DND-41 (cell line): ENCODE data around the gene COPS9.

Experiments used
- ATAC-seq: fragments of 200-7000 bp; cut with Tn5 transposase; 3 replicates; pipeline ENCODE4 v1.9.1; 2021; ENCODE audit warnings: low read depth; ENCODE audit not compliant: insufficient read depth
- DNase-seq: peaks from one replicate; pipeline ENCODE4 v3.0.0-alpha.2; 2020
- H2AFZ ChIP-seq: 2 replicates; pipeline ENCODE4 v1.6.0; 2012; ENCODE audit warnings: low read depth, low read length
- H3K27ac ChIP-seq: 2 replicates; pipeline ENCODE4 v1.5.1; 2012; ENCODE audit warnings: low read length, inconsistent platforms
- H3K27me3 ChIP-seq: fragments of 200-600 bp; sonication (generic); 2 replicates; pipeline ENCODE4 v1.6.0; 2012; ENCODE audit warnings: low read length, mild to moderate bottlenecking, inconsistent platforms; ENCODE audit not compliant: insufficient read depth, poor library complexity
- H3K36me3 ChIP-seq: 2 replicates; pipeline ENCODE4 v1.5.1; 2012; ENCODE audit warnings: low read length, inconsistent platforms; ENCODE audit not compliant: insufficient read depth
- H3K4me1 ChIP-seq: 2 replicates; pipeline ENCODE4 v1.5.1; 2012; ENCODE audit warnings: mild to moderate bottlenecking, low read length; ENCODE audit not compliant: insufficient read depth
- H3K4me2 ChIP-seq: 2 replicates; pipeline ENCODE4 v1.6.0; 2012; ENCODE audit warnings: mild to moderate bottlenecking, moderate library complexity, low read length, inconsistent platforms; ENCODE audit not compliant: insufficient read depth
- H3K4me3 ChIP-seq, 2 experiments: fragments of 200-600 bp in 1 of 2; shearing (Covaris generic) in 1 of 2; 2 replicates each; pipeline ENCODE4 v1.5.1; 2012 to 2016; ENCODE audit warnings: inconsistent platforms in 2 of 2, low read length in 2 of 2, mild to moderate bottlenecking in 2 of 2, low read depth in 1 of 2, moderate library complexity in 1 of 2
- H3K79me2 ChIP-seq: 2 replicates; pipeline ENCODE4 v1.6.0; 2012; ENCODE audit warnings: low read length, inconsistent platforms; ENCODE audit not compliant: insufficient read depth
- H3K9ac ChIP-seq: 2 replicates; pipeline ENCODE4 v1.6.0; 2012; ENCODE audit warnings: low read depth, mild to moderate bottlenecking, inconsistent platforms, low read length, moderate library complexity
- H3K9me3 ChIP-seq: 2 replicates; pipeline ENCODE4 v1.5.1; 2012; ENCODE audit warnings: low read length, moderate library complexity, mild to moderate bottlenecking, inconsistent platforms; ENCODE audit not compliant: insufficient read depth, severe bottlenecking
- H4K20me1 ChIP-seq: 2 replicates; pipeline ENCODE4 v1.6.0; 2012; ENCODE audit warnings: low read length; ENCODE audit not compliant: insufficient read depth
- EZH2 ChIP-seq: IDR thresholded peaks from 3 replicates; pipeline ENCODE4 v1.6.1; 2012; ENCODE audit warnings: borderline replicate concordance, low read depth, mild to moderate bottlenecking, moderate library complexity, low read length, inconsistent platforms; ENCODE audit not compliant: severe bottlenecking
- TF ChIP-seq, protein P1 (sequence below): IDR thresholded peaks from 2 replicates; pipeline ENCODE4 v1.5.1; 2012; ENCODE audit warnings: borderline replicate concordance, low read length, moderate library complexity, mild to moderate bottlenecking; ENCODE audit not compliant: poor library complexity, severe bottlenecking; ENCODE audit errors: extremely low read depth

The COPS9 gene

DNA sequence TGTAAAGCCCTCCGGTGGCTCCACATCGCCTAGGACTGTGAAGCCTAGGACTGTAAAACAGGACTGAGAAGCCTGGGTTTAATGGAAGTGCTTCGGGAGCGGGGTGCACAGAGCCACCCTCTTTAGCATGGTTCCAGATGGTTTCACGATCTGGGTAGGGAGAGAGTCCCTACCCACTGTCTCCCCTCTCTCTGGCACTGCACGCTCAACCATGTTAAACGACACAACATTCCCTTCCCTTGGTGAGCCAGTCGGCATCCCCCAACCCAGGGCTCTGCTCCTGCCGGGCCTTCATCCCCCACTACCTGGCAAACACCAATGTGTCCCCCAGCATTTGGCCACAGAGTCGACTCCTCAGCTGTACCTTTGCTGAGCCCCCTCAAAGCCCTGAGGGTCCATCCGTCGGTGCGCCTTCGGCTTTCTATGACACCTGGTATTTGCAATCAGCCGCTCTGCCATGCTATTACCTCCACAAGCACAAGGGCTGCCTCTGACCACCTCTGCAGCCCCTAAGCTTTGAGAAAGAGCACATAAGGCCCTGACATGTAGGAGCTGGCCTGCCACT is 1.1 kb downstream of the COPS9 start:
- H3K79me2 ChIP-seq, result peaks cover 35% of the 10 kb centered on the region
- H3K27me3 ChIP-seq, result no peaks in the 10 kb centered on the region
- peaks cover 15% of the 10 kb centered on the region for H4K20me1 ChIP-seq
- H3K4me3 ChIP-seq, result peak overlapping the region; percentile 91 to 93
- H3K9ac ChIP-seq, result peak overlapping the region; percentile 92
- TF ChIP-seq, protein P1, sequence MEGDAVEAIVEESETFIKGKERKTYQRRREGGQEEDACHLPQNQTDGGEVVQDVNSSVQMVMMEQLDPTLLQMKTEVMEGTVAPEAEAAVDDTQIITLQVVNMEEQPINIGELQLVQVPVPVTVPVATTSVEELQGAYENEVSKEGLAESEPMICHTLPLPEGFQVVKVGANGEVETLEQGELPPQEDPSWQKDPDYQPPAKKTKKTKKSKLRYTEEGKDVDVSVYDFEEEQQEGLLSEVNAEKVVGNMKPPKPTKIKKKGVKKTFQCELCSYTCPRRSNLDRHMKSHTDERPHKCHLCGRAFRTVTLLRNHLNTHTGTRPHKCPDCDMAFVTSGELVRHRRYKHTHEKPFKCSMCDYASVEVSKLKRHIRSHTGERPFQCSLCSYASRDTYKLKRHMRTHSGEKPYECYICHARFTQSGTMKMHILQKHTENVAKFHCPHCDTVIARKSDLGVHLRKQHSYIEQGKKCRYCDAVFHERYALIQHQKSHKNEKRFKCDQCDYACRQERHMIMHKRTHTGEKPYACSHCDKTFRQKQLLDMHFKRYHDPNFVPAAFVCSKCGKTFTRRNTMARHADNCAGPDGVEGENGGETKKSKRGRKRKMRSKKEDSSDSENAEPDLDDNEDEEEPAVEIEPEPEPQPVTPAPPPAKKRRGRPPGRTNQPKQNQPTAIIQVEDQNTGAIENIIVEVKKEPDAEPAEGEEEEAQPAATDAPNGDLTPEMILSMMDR, result no peak
- TF ChIP-seq EZH2, result no peak
- DNase-seq (peak; percentile 4), ATAC-seq (no peak)
- H3K9me3 ChIP-seq, result no peaks in the 10 kb centered on the region
- peak overlapping the region; percentile 99 for H3K4me2 ChIP-seq
- peaks cover 26% of the 10 kb centered on the region for H3K4me1 ChIP-seq
- H3K36me3 ChIP-seq, result peaks cover 42% of the 10 kb centered on the region
- H3K27ac ChIP-seq, result peak overlapping the region; percentile 78
- peak overlapping the region; percentile 100; the same call in 1 of the 2 replicates for H2AFZ ChIP-seq

DNA sequence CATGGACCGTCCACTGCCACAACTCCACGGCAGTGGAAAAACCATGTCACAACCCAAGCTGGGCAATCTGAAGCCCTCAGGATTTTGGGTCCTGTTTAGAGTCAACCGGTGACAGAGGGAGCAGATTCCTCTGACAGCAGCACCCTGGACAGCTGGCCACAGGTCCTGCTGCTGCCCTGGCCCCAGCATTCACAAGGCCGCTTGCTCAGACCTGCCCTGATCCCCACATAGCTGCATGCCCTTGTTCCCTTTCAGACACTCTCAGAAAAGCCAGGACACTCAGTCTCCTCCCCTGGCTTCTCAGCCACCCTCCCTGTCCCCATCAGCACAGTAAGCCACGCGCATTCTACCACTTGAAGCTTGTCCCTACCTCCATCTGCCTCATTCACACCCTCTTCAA is 1.6 kb downstream of the COPS9 start:
- peaks cover 15% of the 10 kb centered on the region for H4K20me1 ChIP-seq
- no peak for TF ChIP-seq EZH2
- TF ChIP-seq, protein P1, result no peak
- H3K4me2 ChIP-seq, result peak overlapping the region; percentile 99

DNA sequence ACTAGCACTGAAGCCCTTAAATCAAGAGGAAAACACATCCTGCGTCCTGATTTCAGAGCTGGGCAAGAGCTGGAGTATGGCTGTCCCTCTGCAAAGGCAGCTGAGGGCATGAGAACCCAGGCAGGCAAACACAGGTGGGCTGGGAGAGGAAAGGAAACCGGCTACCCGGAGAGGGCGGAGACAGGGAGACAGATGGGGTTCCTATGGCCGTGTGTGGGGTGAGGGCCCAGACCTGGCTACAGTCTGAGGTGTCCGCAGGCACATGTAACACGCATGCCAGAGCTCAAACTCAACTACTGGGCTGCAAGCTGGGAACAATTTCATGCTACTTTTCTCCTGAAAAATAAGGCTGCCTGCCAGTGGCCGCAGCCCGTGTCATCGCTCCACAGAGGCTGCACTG is 2.7 kb downstream of the COPS9 start:
- H3K9ac ChIP-seq, result no peak overlapping the region
- H3K27me3 ChIP-seq, result no peaks in the 10 kb centered on the region
- no peak overlapping the region for H3K4me3 ChIP-seq
- peaks cover 59% of the 10 kb centered on the region for H3K36me3 ChIP-seq
- H3K79me2 ChIP-seq, result peaks cover 35% of the 10 kb centered on the region
- ATAC-seq (no peak), DNase-seq (no peak)
- no peak overlapping the region for H3K27ac ChIP-seq
- H4K20me1 ChIP-seq, result peaks cover 15% of the 10 kb centered on the region
- peaks cover 26% of the 10 kb centered on the region for H3K4me1 ChIP-seq
- no peak overlapping the region for H2AFZ ChIP-seq
- H3K9me3 ChIP-seq, result no peaks in the 10 kb centered on the region
- TF ChIP-seq, protein P1, result no peak
- TF ChIP-seq EZH2, result no peak
- no peak overlapping the region for H3K4me2 ChIP-seq

More for the DNA sequence above, 1.6 kb downstream of the COPS9 start:
- H3K27ac ChIP-seq, result no peak overlapping the region
- peaks cover 35% of the 10 kb centered on the region for H3K79me2 ChIP-seq
- no peaks in the 10 kb centered on the region for H3K9me3 ChIP-seq
- peak overlapping the region; percentile 92 for H3K9ac ChIP-seq
- ATAC-seq (no peak), DNase-seq (no peak)
- H3K4me3 ChIP-seq, result peak overlapping the region in 1 of 2 experiments; percentile 91; a peak in 3 of 4 replicates
- no peak overlapping the region for H2AFZ ChIP-seq
- peaks cover 26% of the 10 kb centered on the region for H3K4me1 ChIP-seq
- H3K27me3 ChIP-seq, result no peaks in the 10 kb centered on the region
- H3K36me3 ChIP-seq, result peaks cover 48% of the 10 kb centered on the region
